Body of pancreas (tissue), 4 donors: ENCODE results near the gene OPN1LW.
"Not testable (repeated sequence)": the region's sequence is repeated elsewhere in the genome, so short reads cannot be mapped to it uniquely, and the experiment has no call there.

Experiments used
- CTCF ChIP-seq, 7 experiments: fragments of 450-650 bp in 4 of 7; fragments of 200-600 bp in 3 of 7; sonication (generic) in 3 of 7; IDR thresholded peaks; one replicate each; pipeline ENCODE4 v1.5.1; 2016 to 2019; ENCODE audit warnings: antibody characterized with exemption in 7 of 7
- POLR2A ChIP-seq, 3 donors: fragments of 450-650 bp; IDR thresholded peaks; one replicate each; pipeline ENCODE4 v1.6.1; 2016; ENCODE audit warnings: antibody characterized with exemption in 3 of 3, mild to moderate bottlenecking in 2 of 3

DNA sequence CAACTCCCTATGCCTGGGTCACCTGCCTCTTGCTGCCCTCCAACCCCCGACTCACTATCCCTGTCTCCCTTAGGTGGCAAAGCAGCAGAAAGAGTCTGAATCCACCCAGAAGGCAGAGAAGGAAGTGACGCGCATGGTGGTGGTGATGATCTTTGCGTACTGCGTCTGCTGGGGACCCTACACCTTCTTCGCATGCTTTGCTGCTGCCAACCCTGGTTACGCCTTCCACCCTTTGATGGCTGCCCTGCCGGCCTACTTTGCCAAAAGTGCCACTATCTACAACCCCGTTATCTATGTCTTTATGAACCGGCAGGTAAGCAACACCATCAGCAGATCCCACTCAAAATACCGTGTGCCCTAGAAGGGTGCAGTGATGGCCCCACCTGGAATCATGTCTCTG lies 12.2 kb downstream of the OPN1LW start:
- TF ChIP-seq POLR2A, CTCF (IDR thresholded peaks at IDR 0.05): not testable (repeated sequence)
